ENCODE results near the gene PRKCE.

GRCh38 chr2:45930396-45930792 is 278.9 kb downstream of the PRKCE start:
- TF ChIP-seq CTCF (conservative IDR thresholded peaks at IDR 0.05) (no peak), EZH2 (IDR thresholded peaks at IDR 0.05; ENCODE audit: low read depth) (no peak)
